CD4-positive, CD25-positive, alpha-beta regulatory T cell (primary cell): ENCODE results near the gene FAM222B. TPM values are rescaled to one million over a fixed set of nuclear protein-coding genes. Genes with fewer than 3 reads are reported as not detected.
A peak's percentile ranks its signal among the peaks of the same experiment; 100 is the strongest.

Experiments used
- ATAC-seq, 2 donors: fragments of 150-1000 bp; cut with Tn5 transposase; one replicate each; pipeline ENCODE4 v1.10.0; 2021; ENCODE audit warnings: low read depth in 2 of 2, moderate number of reproducible peaks in 2 of 2, moderate library complexity in 1 of 2
- DNase-seq, 3 donors: peaks; one replicate each; pipeline versions ENCODE4 v3.0.0 to v3.0.0-alpha.2; 2012 to 2022; ENCODE audit warnings: mixed read lengths in 1 of 3
- H3K27ac ChIP-seq: one replicate; pipeline ENCODE4 v1.7.0; 2013; ENCODE audit warnings: mild to moderate bottlenecking, low read length; ENCODE audit not compliant: insufficient read depth, poor library complexity, severe bottlenecking
- H3K27me3 ChIP-seq: one replicate; pipeline ENCODE4 v1.7.0; 2013; ENCODE audit warnings: low read length; ENCODE audit not compliant: control insufficient read depth, insufficient read depth
- H3K36me3 ChIP-seq: one replicate; pipeline ENCODE4 v1.7.0; 2013; ENCODE audit warnings: mild to moderate bottlenecking, low read length, moderate library complexity; ENCODE audit not compliant: control insufficient read depth, insufficient read depth
- H3K4me1 ChIP-seq: 2 replicates; pipeline ENCODE4 v1.7.0; 2013; ENCODE audit warnings: mild to moderate bottlenecking, low read length; ENCODE audit not compliant: insufficient read depth, control insufficient read depth, poor library complexity, severe bottlenecking
- H3K4me3 ChIP-seq: one replicate; pipeline ENCODE4 v1.7.0; 2013; ENCODE audit warnings: low read depth, mild to moderate bottlenecking, low read length, moderate library complexity
- H3K9me3 ChIP-seq, 2 experiments: 1 replicate in 1 of 2; 2 replicates in 1 of 2; pipeline ENCODE4 v1.7.0; 2013; ENCODE audit warnings: low read length in 2 of 2, mild to moderate bottlenecking in 1 of 2, moderate library complexity in 1 of 2; ENCODE audit not compliant: control insufficient read depth in 2 of 2
- H3K27ac Mint-ChIP-seq, 3 donors: one replicate each; pipeline ENCODE4 v1.8.0; 2020 to 2022; ENCODE audit warnings: mild to moderate bottlenecking in 3 of 3, mixed read lengths in 3 of 3, moderate library complexity in 2 of 3
- H3K27me3 Mint-ChIP-seq: one replicate; pipeline ENCODE4 v1.8.0; 2022; ENCODE audit warnings: mild to moderate bottlenecking, mixed read lengths
- H3K36me3 Mint-ChIP-seq: one replicate; pipeline ENCODE4 v1.8.0; 2020; ENCODE audit warnings: mixed read lengths
- H3K4me1 Mint-ChIP-seq, 4 donors: one replicate each; pipeline ENCODE4 v1.8.0; 2020 to 2022; ENCODE audit warnings: mixed read lengths in 4 of 4, mild to moderate bottlenecking in 1 of 4
- H3K4me3 Mint-ChIP-seq, 4 donors: one replicate each; pipeline ENCODE4 v1.8.0; 2020 to 2022; ENCODE audit warnings: mild to moderate bottlenecking in 4 of 4, mixed read lengths in 4 of 4, moderate library complexity in 3 of 4
- H3K9me3 Mint-ChIP-seq, 7 donors: one replicate each; pipeline ENCODE4 v1.8.0; 2020 to 2022; ENCODE audit warnings: mixed read lengths in 7 of 7, mild to moderate bottlenecking in 3 of 7, moderate library complexity in 2 of 7
- polyA plus RNA-seq, 4 donors: library from polyadenylated mRNA; unstranded; fragments of 300-500 nt; fragmentation: Illumina TruSeq; gene quantifications; one replicate each; pipeline ENCODE4 v1.2.3, GENCODE V29; 2021
- total RNA-seq: library from RNA; stranded (reverse); gene quantifications from one replicate; pipeline ENCODE4 v1.2.3, GENCODE V29; 2022

Gene FAM222B
- total and polyA plus RNA-seq, 5 donors from 2014 or later, result 4.4 to 23.4 (median 12.4) TPM

- DNase-seq, result no peak
- Mint-ChIP-seq H3K36me3 (no peaks in the 10 kb centered on the region), H3K9me3 (no peaks in the 10 kb centered on the region), H3K27me3 (peaks cover 34% of the 10 kb centered on the region), H3K4me1 (peaks cover 2 to 31% (median 18%) of the 10 kb centered on the region in 4 donors), H3K27ac (no peak overlapping the region), H3K4me3 (peak overlapping the region in 1 of 4 donors; percentile 71)
- no peak overlapping the region for H3K4me3 ChIP-seq
- no peaks in the 10 kb centered on the region for H3K36me3 ChIP-seq
- ATAC-seq, result no peak
- peaks cover 11% of the 10 kb centered on the region for H3K27me3 ChIP-seq
- H3K9me3 ChIP-seq, result no peaks in the 10 kb centered on the region
- H3K27ac ChIP-seq, result no peak overlapping the region
- H3K4me1 ChIP-seq, result peaks cover 25% of the 10 kb centered on the region
Measured at GRCh38 chr17:28714281-28714680, 128.3 kb downstream of the FAM222B start.

GRCh38 chr17:28712705-28713415 lies 129.7 kb downstream of the FAM222B start:
- Histone ChIP-seq H3K9me3 (no peaks in the 10 kb centered on the region), H3K4me1 (peaks cover 20% of the 10 kb centered on the region), H3K27me3 (peaks cover 11% of the 10 kb centered on the region), H3K27ac (peak overlapping the region; percentile 74), H3K36me3 (no peaks in the 10 kb centered on the region), H3K4me3 (no peak overlapping the region)
- ATAC-seq, result no peak
- Mint-ChIP-seq H3K36me3 (no peaks in the 10 kb centered on the region), H3K9me3 (no peaks in the 10 kb centered on the region), H3K27ac (peak overlapping the region in 2 of 3 donors; percentile 93 to 97), H3K4me3 (peak overlapping the region; percentile 87 to 97 (median 92)), H3K27me3 (peaks cover 23% of the 10 kb centered on the region), H3K4me1 (peaks cover 0 to 19% (median 11%) of the 10 kb centered on the region in 4 donors)
- no peak for DNase-seq

- no peaks in the 10 kb centered on the region for H3K9me3 ChIP-seq
- Mint-ChIP-seq H3K4me3 (peak overlapping the region; percentile 87 to 97 (median 92)), H3K27ac (peak overlapping the region; percentile 93 to 97 (median 93)), H3K36me3 (no peaks in the 10 kb centered on the region), H3K4me1 (peaks cover 0 to 25% (median 11%) of the 10 kb centered on the region in 4 donors), H3K9me3 (no peaks in the 10 kb centered on the region), H3K27me3 (peaks cover 22% of the 10 kb centered on the region)
- H3K36me3 ChIP-seq, result no peaks in the 10 kb centered on the region
- peak overlapping the region; percentile 51 for H3K4me3 ChIP-seq
- H3K4me1 ChIP-seq, result peaks cover 20% of the 10 kb centered on the region
- H3K27me3 ChIP-seq, result peaks cover 11% of the 10 kb centered on the region
- peak overlapping the region; percentile 74 for H3K27ac ChIP-seq
- peak; percentile 49 to 77 (median 57) for DNase-seq
- peak; percentile 27 to 32 for ATAC-seq
Measured at GRCh38 chr17:28712032-28712704, 130.4 kb downstream of the FAM222B start.

GRCh38 chr17:28711723-28712031 lies 130.9 kb downstream of the FAM222B start, which contains the start of gene PROCA1:
Gene PROCA1 (minus strand): TSS chr17:28711888. CDS start chr17:28711660, 228 bp downstream.
- Histone ChIP-seq H3K27me3 (peaks cover 11% of the 10 kb centered on the region), H3K4me1 (peaks cover 20% of the 10 kb centered on the region), H3K27ac (peak within 1 kb of the TSS; percentile 74), H3K9me3 (no peaks in the 10 kb centered on the region), H3K36me3 (no peaks in the 10 kb centered on the region), H3K4me3 (peak within 1 kb of the TSS; percentile 51)
- Mint-ChIP-seq H3K27ac (peak within 1 kb of the TSS; percentile 93 to 97 (median 93)), H3K4me3 (peak within 1 kb of the TSS; percentile 87 to 97 (median 92)), H3K4me1 (peaks cover 0 to 26% (median 11%) of the 10 kb centered on the region in 4 donors), H3K9me3 (no peaks in the 10 kb centered on the region), H3K36me3 (no peaks in the 10 kb centered on the region), H3K27me3 (peaks cover 22% of the 10 kb centered on the region)
- DNase-seq (peak in 1 of 3 donors; percentile 40), ATAC-seq (peak; percentile 27 to 45)

- peaks cover 16% of the 10 kb centered on the region for H3K27me3 Mint-ChIP-seq
- H3K4me3 ChIP-seq, result peak overlapping the region; percentile 51
Measured at GRCh38 chr17:28710861-28711722, 131.5 kb downstream of the FAM222B start.

GRCh38 chr17:28707339-28707720 lies 135.3 kb downstream of the FAM222B start:
- no peak overlapping the region for H3K27ac ChIP-seq
- peaks cover 8% of the 10 kb centered on the region for H3K36me3 ChIP-seq
- Mint-ChIP-seq H3K36me3 (peaks cover 11% of the 10 kb centered on the region), H3K4me1 (peaks cover 0 to 19% (median 10%) of the 10 kb centered on the region in 4 donors), H3K9me3 (no peaks in the 10 kb centered on the region), H3K27me3 (no peaks in the 10 kb centered on the region), H3K27ac (peak overlapping the region in 2 of 3 donors; percentile 55 to 79), H3K4me3 (peak overlapping the region in 2 of 4 donors; percentile 55 to 58)
- no peak for ATAC-seq
- no peaks in the 10 kb centered on the region for H3K9me3 ChIP-seq
- DNase-seq, result no peak
- H3K4me1 ChIP-seq, result peaks cover 17% of the 10 kb centered on the region
- no peaks in the 10 kb centered on the region for H3K27me3 ChIP-seq
- no peak overlapping the region for H3K4me3 ChIP-seq

More at GRCh38 chr17:28710861-28711722, 131.5 kb downstream of the FAM222B start:
- peaks cover 0 to 26% (median 11%) of the 10 kb centered on the region in 4 donors for H3K4me1 Mint-ChIP-seq
- no peaks in the 10 kb centered on the region for H3K36me3 Mint-ChIP-seq
- H3K9me3 Mint-ChIP-seq, result no peaks in the 10 kb centered on the region
- ATAC-seq, result peak; percentile 89 to 90
- Histone ChIP-seq H3K27ac (peak overlapping the region; percentile 74), H3K9me3 (no peaks in the 10 kb centered on the region), H3K4me1 (peaks cover 20% of the 10 kb centered on the region), H3K36me3 (no peaks in the 10 kb centered on the region), H3K27me3 (peaks cover 7% of the 10 kb centered on the region)
- peak; percentile 84 to 88 (median 86) for DNase-seq
- peak overlapping the region; percentile 87 to 97 (median 92) for H3K4me3 Mint-ChIP-seq
- peak overlapping the region; percentile 93 to 97 (median 93) for H3K27ac Mint-ChIP-seq
